Measurements from ENCODE around the gene CLCA1. TPM values are rescaled to one million over a fixed set of nuclear protein-coding genes. Genes with fewer than 3 reads are reported as not detected.

The CLCA1 gene
- total and polyA plus RNA-seq, 10 of the 15 experiments (the other 5 are each of a cell fraction or from before 2014, with no cell fraction given) = 0.13 TPM; not detected in 9

DNA sequence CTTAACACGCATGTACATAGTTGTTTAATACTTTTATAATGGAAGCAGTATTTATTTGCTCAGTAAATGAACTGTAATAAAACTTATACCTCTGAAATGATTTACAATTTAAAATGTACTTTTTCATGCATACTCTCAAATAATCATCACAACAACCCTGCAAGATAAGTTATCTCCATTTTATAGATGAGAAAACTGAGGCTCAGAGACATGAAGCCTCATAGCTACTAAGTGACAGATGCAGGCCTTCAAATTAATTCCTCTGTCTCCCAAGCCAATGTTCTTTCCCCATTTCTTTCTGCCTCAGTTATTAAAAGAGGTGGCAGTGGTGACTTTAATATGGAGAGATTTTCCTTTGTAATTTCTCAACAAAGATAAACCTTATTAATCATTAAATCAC is 19.6 kb upstream of the CLCA1 start (continued):
- TF ChIP-seq, protein P1, sequence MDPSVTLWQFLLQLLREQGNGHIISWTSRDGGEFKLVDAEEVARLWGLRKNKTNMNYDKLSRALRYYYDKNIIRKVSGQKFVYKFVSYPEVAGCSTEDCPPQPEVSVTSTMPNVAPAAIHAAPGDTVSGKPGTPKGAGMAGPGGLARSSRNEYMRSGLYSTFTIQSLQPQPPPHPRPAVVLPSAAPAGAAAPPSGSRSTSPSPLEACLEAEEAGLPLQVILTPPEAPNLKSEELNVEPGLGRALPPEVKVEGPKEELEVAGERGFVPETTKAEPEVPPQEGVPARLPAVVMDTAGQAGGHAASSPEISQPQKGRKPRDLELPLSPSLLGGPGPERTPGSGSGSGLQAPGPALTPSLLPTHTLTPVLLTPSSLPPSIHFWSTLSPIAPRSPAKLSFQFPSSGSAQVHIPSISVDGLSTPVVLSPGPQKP (IDR thresholded peaks at IDR 0.05; ENCODE audit: low read depth, low read length) = no peak
- no peak for TF ChIP-seq RELB (IDR thresholded peaks at IDR 0.05; ENCODE audit: low read depth)
- TF ChIP-seq NFIC (IDR thresholded peaks at IDR 0.05; ENCODE audit: low read depth, low read length) = no peak
- no peak for TF ChIP-seq EED (IDR thresholded peaks at IDR 0.05; ENCODE audit: low read depth)
- TF ChIP-seq ZBTB33 (IDR thresholded peaks at IDR 0.05) = no peak

DNA sequence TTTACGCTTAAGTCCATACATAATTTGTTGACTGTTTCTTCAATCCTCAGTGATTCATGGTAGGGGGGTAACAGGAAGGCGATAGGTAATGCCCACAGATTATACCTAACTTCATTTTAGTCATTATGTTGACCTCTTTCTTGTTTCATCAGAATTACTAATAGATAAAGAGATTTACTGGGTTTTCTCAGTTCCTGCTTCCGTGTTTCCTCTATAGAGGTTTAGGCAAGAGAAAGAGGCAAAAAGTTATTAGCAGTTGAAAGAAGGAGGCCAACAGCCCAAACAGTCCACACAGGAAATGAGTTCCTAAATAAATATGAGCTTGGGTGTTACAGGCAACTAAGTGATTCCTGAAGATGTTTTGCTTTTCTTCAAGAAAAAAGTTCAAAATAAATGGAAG is 17.9 kb upstream of the CLCA1 start:
- Histone ChIP-seq H3K9me3 (replicated peaks; ENCODE audit: control insufficient read depth, insufficient read depth, low read length) (no peaks in the 10 kb centered on the region), H3K9ac (ENCODE audit: control insufficient read depth, insufficient read depth, low read length) (no peak overlapping the region), H3K4me1 (ENCODE audit: control insufficient read depth, insufficient read depth, low read length) (no peaks in the 10 kb centered on the region), H3K27me3 (replicated peaks in 1 of 2; ENCODE audit: control insufficient read depth in 2 of 2, insufficient read depth in 2 of 2, low read length in 1 of 2) (no peaks in the 10 kb centered on the region), H3K4me3 (no peak overlapping the region), H2AFZ (ENCODE audit: control insufficient read depth, low read depth, low read length) (no peak overlapping the region), H3K4me2 (ENCODE audit: control insufficient read depth, insufficient read depth) (no peak overlapping the region), H4K20me1 (ENCODE audit: control insufficient read depth, insufficient read depth) (no peaks in the 10 kb centered on the region), H3K79me2 (ENCODE audit: control insufficient read depth, insufficient read depth, low read length) (no peaks in the 10 kb centered on the region), H3K36me3 (ENCODE audit: control insufficient read depth in 2 of 2, insufficient read depth in 2 of 2, low read length in 1 of 2) (no peaks in the 10 kb centered on the region), H3K27ac (ENCODE audit: control insufficient read depth, insufficient read depth) (no peak overlapping the region)
- in situ Hi-C loops (cut with MboI) = no loop called here
- no peak for TF ChIP-seq STAT3 (IDR thresholded peaks at IDR 0.05; ENCODE audit: low read depth, low read length)
- no peak for TF ChIP-seq MEF2B (IDR thresholded peaks at IDR 0.05; ENCODE audit: partially characterized antibody, poor library complexity, severe bottlenecking)
- 13% methylated on average over 3 of the region's 3 CpGs for WGBS (ENCODE audit: insufficient coverage, insufficient replicate concordance, low lambda C conversion rate, missing lambda C conversion rate)
- ChIA-PET SMC1A (ENCODE audit: uncharacterized antibody, unreplicated experiment) (no interaction called here), CTCF (interaction anchor here (1.9 to 2.6 kb wide), 2 partner anchors 21 to 23 kb away, joined by 4 to 6 read pairs; no protein-coding TSS in a partner anchor), POLR2A (no interaction called here), RAD21 (ENCODE audit: unreplicated experiment) (no interaction called here)
- intact Hi-C loops (cut with micrococcal nuclease; ENCODE audit: unreplicated experiment) = no loop called here
- FAIRE-seq = no peak
- DNase-seq (ENCODE audit: low read depth, low spot score) = no peak
- no TSS peak for BruUV-seq (replicated peaks)
- ATAC-seq = no peak; the same call in 2 of the 3 replicates

Measured in GM12878 (cell line).